Ovary (tissue), 3 donors: ENCODE results near the gene OSBPL6.

ENCODE experiments used
- EP300 ChIP-seq: sonication (generic); formaldehyde crosslinking; IDR thresholded peaks from one replicate; pipeline ENCODE4 v1.6.1; 2017; ENCODE audit warnings: antibody characterized with exemption
- POLR2A ChIP-seq: fragments of 450-650 bp; IDR thresholded peaks from one replicate; pipeline ENCODE4 v1.6.1; 2017; ENCODE audit warnings: antibody characterized with exemption, mild to moderate bottlenecking, moderate library complexity
- TF ChIP-seq, protein P1 (sequence below), 3 donors: fragments of 450-650 bp in 2 of 3; fragments of 200-600 bp in 1 of 3; IDR thresholded peaks; one replicate each; pipeline versions ENCODE4 v1.5.1 to v1.8.0; 2016 to 2022; ENCODE audit warnings: antibody characterized with exemption in 3 of 3, mild to moderate bottlenecking in 1 of 3
- donor health status: DM: no; HTN: no; CAD: no.

- TF ChIP-seq, protein P1, sequence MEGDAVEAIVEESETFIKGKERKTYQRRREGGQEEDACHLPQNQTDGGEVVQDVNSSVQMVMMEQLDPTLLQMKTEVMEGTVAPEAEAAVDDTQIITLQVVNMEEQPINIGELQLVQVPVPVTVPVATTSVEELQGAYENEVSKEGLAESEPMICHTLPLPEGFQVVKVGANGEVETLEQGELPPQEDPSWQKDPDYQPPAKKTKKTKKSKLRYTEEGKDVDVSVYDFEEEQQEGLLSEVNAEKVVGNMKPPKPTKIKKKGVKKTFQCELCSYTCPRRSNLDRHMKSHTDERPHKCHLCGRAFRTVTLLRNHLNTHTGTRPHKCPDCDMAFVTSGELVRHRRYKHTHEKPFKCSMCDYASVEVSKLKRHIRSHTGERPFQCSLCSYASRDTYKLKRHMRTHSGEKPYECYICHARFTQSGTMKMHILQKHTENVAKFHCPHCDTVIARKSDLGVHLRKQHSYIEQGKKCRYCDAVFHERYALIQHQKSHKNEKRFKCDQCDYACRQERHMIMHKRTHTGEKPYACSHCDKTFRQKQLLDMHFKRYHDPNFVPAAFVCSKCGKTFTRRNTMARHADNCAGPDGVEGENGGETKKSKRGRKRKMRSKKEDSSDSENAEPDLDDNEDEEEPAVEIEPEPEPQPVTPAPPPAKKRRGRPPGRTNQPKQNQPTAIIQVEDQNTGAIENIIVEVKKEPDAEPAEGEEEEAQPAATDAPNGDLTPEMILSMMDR (IDR thresholded peaks at IDR 0.05): no peak
- no peak for TF ChIP-seq POLR2A
- TF ChIP-seq EP300: no peak
Measured at GRCh38 chr2:178374865-178375264, 180.6 kb downstream of the OSBPL6 start.
